Liver (tissue), 9 donors: Measurements from ENCODE around the gene COL5A1. TPM values are rescaled to one million over a fixed set of nuclear protein-coding genes. Genes with fewer than 3 reads are reported as not detected.

Experiments used
- DNase-seq: peaks from one replicate; pipeline ENCODE4 v3.0.0-alpha.2; 2017; ENCODE audit warnings: low spot score
- H3K27ac ChIP-seq, 2 donors: one replicate each; pipeline ENCODE4 v1.7.0; 2013; ENCODE audit warnings: inconsistent platforms in 2 of 2, low read length in 2 of 2, control low read depth in 1 of 2, low read depth in 1 of 2, mild to moderate bottlenecking in 1 of 2
- H3K27me3 ChIP-seq, 4 donors: one replicate each; pipeline versions ENCODE4 v1.6.1 to v1.7.0; 2013; ENCODE audit warnings: low read length in 3 of 4, inconsistent platforms in 1 of 4, mild to moderate bottlenecking in 1 of 4, moderate library complexity in 1 of 4; ENCODE audit not compliant: control insufficient read depth in 4 of 4, insufficient read depth in 4 of 4
- H3K36me3 ChIP-seq, 4 donors: one replicate each; pipeline versions ENCODE4 v1.6.1 to v1.7.0; 2013; ENCODE audit warnings: low read length in 3 of 4, mild to moderate bottlenecking in 3 of 4, low read depth in 1 of 4, moderate library complexity in 1 of 4; ENCODE audit not compliant: control insufficient read depth in 4 of 4, insufficient read depth in 3 of 4
- H3K4me1 ChIP-seq, 4 donors: one replicate each; pipeline versions ENCODE4 v1.6.1 to v1.7.0; 2013; ENCODE audit warnings: low read length in 3 of 4, mild to moderate bottlenecking in 3 of 4, moderate library complexity in 1 of 4; ENCODE audit not compliant: control insufficient read depth in 4 of 4, insufficient read depth in 4 of 4
- H3K4me3 ChIP-seq, 3 donors: one replicate each; pipeline versions ENCODE4 v1.6.1 to v1.7.0; 2013; ENCODE audit warnings: low read length in 3 of 3, control low read depth in 1 of 3, low read depth in 1 of 3, mild to moderate bottlenecking in 1 of 3
- H3K9ac ChIP-seq, 2 donors: one replicate each; pipeline ENCODE4 v1.7.0; 2013; ENCODE audit warnings: low read length in 2 of 2, mild to moderate bottlenecking in 2 of 2, moderate library complexity in 2 of 2, control low read depth in 1 of 2, low read depth in 1 of 2
- H3K9me3 ChIP-seq, 4 donors: one replicate each; pipeline versions ENCODE4 v1.6.1 to v1.7.0; 2013; ENCODE audit warnings: low read length in 3 of 4; ENCODE audit not compliant: control insufficient read depth in 4 of 4
- ATF3 ChIP-seq: IDR thresholded peaks from 2 replicates; pipeline ENCODE4 v1.6.1; 2016; ENCODE audit warnings: antibody characterized with exemption
- CTCF ChIP-seq: fragments of 150-350 bp; IDR thresholded peaks from 2 replicates; pipeline ENCODE4 v1.5.1; 2017; ENCODE audit warnings: improper control_type of control experiment, low read depth, low read length; ENCODE audit not compliant: missing input control
- EGR1 ChIP-seq, 2 donors: IDR thresholded peaks; 2 replicates each; pipeline ENCODE4 v1.6.1; 2016 to 2018; ENCODE audit warnings: antibody characterized with exemption in 2 of 2, low read depth in 2 of 2
- FOXA1 ChIP-seq: IDR thresholded peaks from 2 replicates; pipeline ENCODE4 v1.6.1; 2016; ENCODE audit warnings: antibody characterized with exemption
- FOXA2 ChIP-seq: IDR thresholded peaks from 2 replicates; pipeline ENCODE4 v1.6.1; 2016; ENCODE audit warnings: antibody characterized with exemption
- GABPA ChIP-seq, 2 donors: IDR thresholded peaks in 1 of 2; conservative IDR thresholded peaks in 1 of 2; 2 replicates each; pipeline ENCODE4 v1.6.1; 2016; ENCODE audit warnings: antibody characterized with exemption in 2 of 2, mild to moderate bottlenecking in 1 of 2, moderate library complexity in 1 of 2
- HNF4A ChIP-seq, 2 donors: conservative IDR thresholded peaks; 2 replicates each; pipeline ENCODE4 v1.6.1; 2016; ENCODE audit warnings: antibody characterized with exemption in 2 of 2, mild to moderate bottlenecking in 2 of 2
- JUND ChIP-seq, 2 donors: IDR thresholded peaks; 2 replicates each; pipeline ENCODE4 v1.6.1; 2016; ENCODE audit warnings: antibody characterized with exemption in 2 of 2
- MAX ChIP-seq: IDR thresholded peaks from 2 replicates; pipeline ENCODE4 v1.6.1; 2016; ENCODE audit warnings: antibody characterized with exemption
- NR2F2 ChIP-seq: IDR thresholded peaks from 2 replicates; pipeline ENCODE4 v1.6.1; 2016; ENCODE audit warnings: antibody characterized with exemption
- RAD21 ChIP-seq, 2 donors: IDR thresholded peaks; 2 replicates each; pipeline ENCODE4 v1.6.1; 2016; ENCODE audit warnings: antibody characterized with exemption in 2 of 2, mild to moderate bottlenecking in 2 of 2
- REST ChIP-seq: IDR thresholded peaks from 2 replicates; pipeline ENCODE4 v1.6.1; 2016; ENCODE audit warnings: antibody characterized with exemption, mild to moderate bottlenecking
- RXRA ChIP-seq, 2 donors: IDR thresholded peaks; 2 replicates each; pipeline ENCODE4 v1.6.1; 2017 to 2018; ENCODE audit warnings: antibody characterized with exemption in 2 of 2, mild to moderate bottlenecking in 1 of 2
- SP1 ChIP-seq: IDR thresholded peaks from 2 replicates; pipeline ENCODE4 v1.6.1; 2018; ENCODE audit warnings: antibody characterized with exemption, mild to moderate bottlenecking
- ZBTB33 ChIP-seq: IDR thresholded peaks from 2 replicates; pipeline ENCODE4 v1.6.1; 2016; ENCODE audit warnings: antibody characterized with exemption
- WGBS: extraction: QIAGEN DNeasy Blood & Tissue Kit; methylation state at CpG from one replicate; pipeline ENCODE4 v1.1.7; 2013; 5-methylcytosine and 5-hydroxymethylcytosine counted together
- polyA plus RNA-seq, 2 donors: library from polyadenylated mRNA; stranded (reverse) in 1 of 2; unstranded in 1 of 2; fragments of 200-250 nt in 1 of 2; fragments of >200 nt in 1 of 2; fragmentation: Nextera tagmentation in 1 of 2; extraction: Ambion mirVana in 1 of 2; gene quantifications; one replicate each; pipeline versions ENCODE4 v1.2.1 to v1.2.3, GENCODE V29; 2013 to 2015
- total RNA-seq, 2 donors: library from RNA; depleted of rRNA; stranded (reverse); fragments of >200 nt; gene quantifications; one replicate each; pipeline ENCODE4 v1.2.3, GENCODE V29; 2014
- donor health status: healthy.
- donor health status: healthy.
- donor health status: healthy.
- donor health status: healthy.
- donor health status: healthy.

Gene COL5A1
- total and polyA plus RNA-seq, 4 donors = 0.67 to 15.6 (median 11.2) TPM

- TF ChIP-seq FOXA1 = no peak
- TF ChIP-seq FOXA2 = no peak
- no peak for TF ChIP-seq GABPA (IDR thresholded peaks at IDR 0.05 in 1 of 2, conservative IDR thresholded peaks at IDR 0.05 in 1 of 2)
- no peak for TF ChIP-seq REST
- TF ChIP-seq HNF4A (conservative IDR thresholded peaks at IDR 0.05) = no peak
- no peak for TF ChIP-seq CTCF
- no peak for TF ChIP-seq ATF3
- TF ChIP-seq RXRA (IDR thresholded peaks at IDR 0.05) = no peak
- TF ChIP-seq EGR1 (IDR thresholded peaks at IDR 0.05; ENCODE audit: low read depth in 2 of 2) = no peak
- TF ChIP-seq SP1 = no peak
- no peak for TF ChIP-seq JUND (IDR thresholded peaks at IDR 0.05)
- TF ChIP-seq NR2F2 = no peak
- no peak for TF ChIP-seq RAD21 (IDR thresholded peaks at IDR 0.05)
- TF ChIP-seq MAX = no peak
- DNase-seq = no peak
- Histone ChIP-seq H3K9me3 (no peaks in the 10 kb centered on the region), H3K36me3 (no peaks in the 10 kb centered on the region), H3K4me3 (no peak overlapping the region), H3K27me3 (no peaks in the 10 kb centered on the region), H3K9ac (no peak overlapping the region), H3K27ac (no peak overlapping the region), H3K4me1 (no peaks in the 10 kb centered on the region)
- 90% methylated on average over 35 of the region's 35 CpGs for WGBS
Measured at GRCh38 chr9:134829356-134829937, 187.8 kb downstream of the COL5A1 start.

GRCh38 chr9:134830126-134830525 lies 188.5 kb downstream of the COL5A1 start:
- no peaks in the 10 kb centered on the region for H3K4me1 ChIP-seq
- DNase-seq = no peak
- TF ChIP-seq CTCF = no peak
- no peak for TF ChIP-seq RXRA (IDR thresholded peaks at IDR 0.05)
- no peak for TF ChIP-seq NR2F2
- no peak for TF ChIP-seq RAD21 (IDR thresholded peaks at IDR 0.05)
- no peak for TF ChIP-seq MAX
- no peak for TF ChIP-seq ZBTB33

More at GRCh38 chr9:134830126-134830525, 188.5 kb downstream of the COL5A1 start:
- Histone ChIP-seq H3K9me3 (no peaks in the 10 kb centered on the region), H3K9ac (no peak overlapping the region), H3K27me3 (no peaks in the 10 kb centered on the region), H3K4me3 (no peak overlapping the region), H3K36me3 (no peaks in the 10 kb centered on the region), H3K27ac (no peak overlapping the region)
- WGBS = 92% methylated on average over 19 of the region's 19 CpGs
